Tibial artery (tissue), 4 donors: Measurements from ENCODE around the gene PDZD11.
"Not testable (repeated sequence)": the region's sequence is repeated elsewhere in the genome, so short reads cannot be mapped to it uniquely, and the experiment has no call there.

Source experiments
- DNase-seq, 2 donors: peaks; one replicate each; pipeline ENCODE4 v3.0.0-alpha.2; 2019
- H3K27ac ChIP-seq, 2 donors: fragments of 200-600 bp; sonication (generic) in 1 of 2; 1 replicate in 1 of 2; 2 replicates in 1 of 2; pipeline ENCODE4 v1.5.1; 2018 to 2019; ENCODE audit warnings: mild to moderate bottlenecking in 1 of 2
- H3K27me3 ChIP-seq, 2 donors: fragments of 200-600 bp; sonication (generic) in 1 of 2; one replicate each; pipeline versions ENCODE4 v1.5.1 to v1.6.0; 2016 to 2019
- H3K36me3 ChIP-seq, 3 donors: fragments of 200-600 bp; sonication (generic) in 2 of 3; one replicate each; pipeline ENCODE4 v1.5.1; 2016 to 2019; ENCODE audit warnings: mild to moderate bottlenecking in 2 of 3
- H3K4me1 ChIP-seq, 4 donors: fragments of 200-600 bp; sonication (generic) in 2 of 4; 1 replicate in 3 of 4; 2 replicates in 1 of 4; pipeline ENCODE4 v1.5.1; 2016 to 2019
- H3K4me3 ChIP-seq, 2 donors: fragments of 200-600 bp; sonication (generic) in 1 of 2; 1 replicate in 1 of 2; 2 replicates in 1 of 2; pipeline ENCODE4 v1.5.1; 2018 to 2019; ENCODE audit warnings: mild to moderate bottlenecking in 2 of 2
- H3K9me3 ChIP-seq, 3 donors: fragments of 200-600 bp; sonication (generic) in 1 of 3; one replicate each; pipeline ENCODE4 v1.5.1; 2016 to 2019
- CTCF ChIP-seq, 2 experiments: fragments of 200-600 bp in 1 of 2; fragments of 450-650 bp in 1 of 2; IDR thresholded peaks; one replicate each; pipeline ENCODE4 v1.5.1; 2017 to 2019; ENCODE audit warnings: antibody characterized with exemption in 2 of 2, mild to moderate bottlenecking in 1 of 2, moderate library complexity in 1 of 2
- intact Hi-C: fragments of 100-400 bp; cut with DNase I; formaldehyde crosslinking; loops from one replicate; pipeline ENCODE4 v1.15.0; 2023; ENCODE audit warnings: low total_unique reads

The PDZD11 gene

GRCh38 chrX:70292788-70293187, 3.1 kb upstream of the PDZD11 start:
- H3K27me3 ChIP-seq: no peaks in the 10 kb centered on the region
- no peaks in the 10 kb centered on the region for H3K9me3 ChIP-seq
- no peaks in the 10 kb centered on the region for H3K36me3 ChIP-seq
- no peak for DNase-seq
- intact Hi-C loops: no loop called here
- TF ChIP-seq CTCF (IDR thresholded peaks at IDR 0.05): no peak
- H3K4me3 ChIP-seq: no peak overlapping the region
- H3K4me1 ChIP-seq: peaks cover 0 to 8% (median 6%) of the 10 kb centered on the region in 4 donors
- no peak overlapping the region for H3K27ac ChIP-seq

GRCh38 chrX:70289168-70289792, 447 bp downstream of the PDZD11 start:
- no peak for TF ChIP-seq CTCF (IDR thresholded peaks at IDR 0.05)
- H3K4me3 ChIP-seq: peak overlapping the region; percentile 53 to 56
- intact Hi-C loops: no loop called here
- H3K36me3 ChIP-seq: peaks cover 0 to 21% (median 0%) of the 10 kb centered on the region in 3 donors
- no peaks in the 10 kb centered on the region for H3K27me3 ChIP-seq
- H3K9me3 ChIP-seq: no peaks in the 10 kb centered on the region
- no peak for DNase-seq
- H3K27ac ChIP-seq: peak overlapping the region; percentile 71 to 77
- peaks cover 0 to 8% (median 6%) of the 10 kb centered on the region in 4 donors for H3K4me1 ChIP-seq

- Histone ChIP-seq H3K4me3 (no peak within 1 kb of the TSS), H3K27ac (no peak within 1 kb of the TSS), H3K27me3 (no peaks in the 10 kb centered on the region), H3K4me1 (no peaks in the 10 kb centered on the region), H3K36me3 (peaks cover 0 to 15% (median 4%) of the 10 kb centered on the region in 3 donors), H3K9me3 (no peaks in the 10 kb centered on the region)
- intact Hi-C loops: no loop called here
- no peak for TF ChIP-seq CTCF (IDR thresholded peaks at IDR 0.05)
- DNase-seq: no peak
Observed at GRCh38 chrX:70281951-70282350, 7.8 kb downstream of the PDZD11 start, which contains the start of gene RAB41. Gene RAB41 (plus strand): TSS chrX:70282172. CDS start chrX:70282218, 46 bp downstream.

DNA sequence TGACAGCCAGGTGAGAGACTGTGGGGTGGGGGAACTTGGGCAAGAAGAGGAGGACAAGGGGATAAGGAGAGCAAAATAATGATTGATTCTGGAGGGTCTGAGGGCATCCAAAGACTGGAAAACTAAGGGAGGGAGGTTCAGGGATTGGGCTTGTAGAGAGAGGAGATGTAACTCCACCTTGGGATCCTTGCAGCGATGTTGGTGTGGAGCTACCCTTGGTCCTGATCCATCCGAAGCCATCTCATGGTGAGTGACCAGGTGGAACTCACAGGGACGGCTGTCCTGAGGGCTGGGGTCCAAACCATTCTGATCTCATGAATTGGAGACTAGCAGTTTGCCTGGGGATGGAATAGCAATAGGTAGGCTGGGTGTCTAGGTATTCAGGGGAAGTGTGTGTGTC, 9.2 kb downstream of the PDZD11 start:
- no peak for DNase-seq
- Histone ChIP-seq H3K4me1 (no peaks in the 10 kb centered on the region), H3K36me3 (peaks cover 0 to 6% (median 4%) of the 10 kb centered on the region in 3 donors), H3K4me3 (no peak overlapping the region), H3K27me3 (no peaks in the 10 kb centered on the region), H3K9me3 (no peaks in the 10 kb centered on the region), H3K27ac (no peak overlapping the region)
- no peak for TF ChIP-seq CTCF (IDR thresholded peaks at IDR 0.05)
- intact Hi-C loops: no loop called here

GRCh38 chrX:70279081-70279480, 10.6 kb downstream of the PDZD11 start:
- no peak for TF ChIP-seq CTCF (IDR thresholded peaks at IDR 0.05)
- DNase-seq: no peak
- H3K4me3 ChIP-seq: no peak overlapping the region
- H3K4me1 ChIP-seq: no peaks in the 10 kb centered on the region
- no peaks in the 10 kb centered on the region for H3K27me3 ChIP-seq
- no peak overlapping the region for H3K27ac ChIP-seq
- H3K9me3 ChIP-seq: no peaks in the 10 kb centered on the region
- intact Hi-C loops: no loop called here
- H3K36me3 ChIP-seq: peaks cover 0 to 4% (median 0%) of the 10 kb centered on the region in 3 donors

DNA sequence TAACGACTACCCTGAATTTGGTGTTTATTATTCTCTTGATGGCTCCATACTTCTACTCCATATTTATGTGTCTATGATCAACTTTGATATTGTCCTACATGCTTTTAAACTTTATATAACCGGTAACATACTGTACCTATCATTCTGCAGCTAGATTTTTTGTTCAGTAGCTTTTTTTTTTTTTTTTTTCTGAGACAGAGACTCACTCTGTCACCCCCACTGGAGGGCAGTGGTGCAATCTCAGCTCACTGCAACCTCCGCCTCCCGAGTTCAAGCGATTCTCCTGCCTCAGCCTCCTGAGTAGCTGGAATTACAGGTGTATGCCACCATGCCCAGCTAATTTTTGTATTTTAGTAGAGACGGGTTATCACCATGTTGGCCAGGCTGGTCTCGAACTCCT, 15.7 kb downstream of the PDZD11 start:
- intact Hi-C loops, DNase-seq, H3K4me3 ChIP-seq, H3K9me3 ChIP-seq, H3K27me3 ChIP-seq, H3K27ac ChIP-seq, H3K4me1 ChIP-seq, H3K36me3 ChIP-seq: not testable (repeated sequence)
